ENCODE measurements around the gene SORCS2.

Gene SORCS2

DNA sequence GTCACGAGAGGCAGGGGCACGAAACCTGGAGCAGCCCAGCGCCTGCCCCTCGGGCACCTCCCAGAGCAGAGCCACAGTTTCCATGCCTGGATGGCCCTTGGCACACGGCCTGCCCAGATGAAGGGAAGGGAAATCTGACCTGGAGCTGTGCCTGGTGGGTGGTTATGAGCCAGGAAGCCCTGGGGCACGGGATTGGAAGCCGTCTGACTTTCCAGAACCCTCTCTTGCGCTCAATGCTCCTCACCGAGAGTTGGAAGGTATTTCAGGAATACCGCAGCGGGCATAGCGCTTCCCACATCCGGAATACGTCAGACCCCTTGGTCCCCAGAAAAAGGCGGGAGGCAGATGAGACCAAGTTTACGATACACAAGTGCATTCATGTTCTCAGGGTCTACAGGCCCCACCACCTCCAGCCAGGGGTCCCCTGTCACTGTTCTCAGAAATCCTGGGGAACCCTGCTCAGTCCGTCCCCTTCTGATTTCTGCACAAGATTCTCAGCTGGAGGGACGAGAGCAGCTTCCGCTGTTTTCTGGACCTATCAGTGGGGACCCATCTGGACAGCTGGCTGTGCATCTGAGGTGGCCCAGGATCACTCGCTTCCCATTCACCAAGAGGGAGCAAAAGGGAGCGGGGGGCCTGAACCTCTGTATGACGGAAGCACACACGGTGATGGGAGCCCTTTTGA is 574.5 kb downstream of the SORCS2 start:
- no peak for FAIRE-seq

DNA sequence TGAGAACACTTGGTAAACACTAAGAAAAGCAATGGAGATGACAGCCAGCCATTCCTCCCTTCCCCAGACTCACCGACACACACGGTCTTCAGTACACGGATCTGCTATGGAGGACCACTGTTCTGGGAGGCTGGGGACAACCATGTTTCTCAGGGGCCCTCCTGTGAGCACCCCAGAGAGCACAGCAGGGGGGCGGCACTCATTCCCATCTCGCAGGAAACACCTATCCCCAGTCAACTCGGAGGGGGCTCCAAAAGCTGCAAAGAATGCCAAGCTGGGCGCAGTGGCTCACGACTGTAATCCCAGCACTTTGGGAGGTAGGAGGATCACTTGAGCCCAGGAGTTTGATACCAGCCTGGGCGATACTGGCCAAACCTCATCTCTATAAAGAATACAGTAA is 575.2 kb downstream of the SORCS2 start:
- FAIRE-seq = no peak
- no peak for DNase-seq (ENCODE audit: low spot score)

More for the DNA sequence above, 574.5 kb downstream of the SORCS2 start:
- no peak for DNase-seq (ENCODE audit: low spot score)

DNA sequence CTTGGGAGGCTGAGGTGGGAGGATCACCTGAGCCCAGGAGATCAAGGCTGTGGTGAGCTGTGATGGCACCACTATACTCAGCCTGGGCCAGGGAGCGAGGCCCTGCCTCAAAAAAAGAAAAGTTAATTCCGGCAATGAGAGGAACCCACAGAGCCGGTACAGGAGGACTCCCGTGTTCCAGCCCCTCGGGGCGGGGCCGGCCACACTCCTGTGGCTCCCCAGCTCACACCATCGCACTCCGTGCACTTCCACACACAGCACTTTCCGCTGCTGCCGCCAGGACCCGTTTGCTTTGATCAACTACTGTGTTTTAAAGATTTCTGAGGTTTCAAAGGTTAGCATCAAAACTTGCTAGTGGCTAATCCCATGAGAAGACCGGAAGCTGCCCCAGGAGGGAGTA is 575.6 kb downstream of the SORCS2 start:
- no peak for FAIRE-seq
- no peak for DNase-seq (ENCODE audit: low spot score)

DNA sequence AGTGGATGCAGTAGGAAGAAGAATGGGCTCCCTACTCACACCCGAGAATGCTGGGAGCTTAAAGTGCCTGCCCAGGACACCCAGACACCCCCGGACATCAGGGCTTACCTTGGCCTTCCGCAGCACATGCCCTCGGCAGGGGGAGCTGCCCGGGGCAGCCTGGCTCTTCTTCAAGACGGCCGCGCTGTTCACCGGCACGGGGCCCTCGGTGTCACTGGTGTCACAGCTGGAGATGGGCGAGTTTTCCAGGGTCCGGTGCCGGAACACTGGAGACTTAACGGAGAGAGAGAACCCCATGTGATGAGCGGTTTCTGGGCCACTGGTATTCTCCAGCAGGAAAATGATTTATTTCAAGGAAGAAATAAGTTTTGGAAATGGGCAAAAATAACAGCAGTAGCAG is 576.4 kb downstream of the SORCS2 start:
- FAIRE-seq = no peak
- DNase-seq (ENCODE audit: low spot score) = no peak

DNA sequence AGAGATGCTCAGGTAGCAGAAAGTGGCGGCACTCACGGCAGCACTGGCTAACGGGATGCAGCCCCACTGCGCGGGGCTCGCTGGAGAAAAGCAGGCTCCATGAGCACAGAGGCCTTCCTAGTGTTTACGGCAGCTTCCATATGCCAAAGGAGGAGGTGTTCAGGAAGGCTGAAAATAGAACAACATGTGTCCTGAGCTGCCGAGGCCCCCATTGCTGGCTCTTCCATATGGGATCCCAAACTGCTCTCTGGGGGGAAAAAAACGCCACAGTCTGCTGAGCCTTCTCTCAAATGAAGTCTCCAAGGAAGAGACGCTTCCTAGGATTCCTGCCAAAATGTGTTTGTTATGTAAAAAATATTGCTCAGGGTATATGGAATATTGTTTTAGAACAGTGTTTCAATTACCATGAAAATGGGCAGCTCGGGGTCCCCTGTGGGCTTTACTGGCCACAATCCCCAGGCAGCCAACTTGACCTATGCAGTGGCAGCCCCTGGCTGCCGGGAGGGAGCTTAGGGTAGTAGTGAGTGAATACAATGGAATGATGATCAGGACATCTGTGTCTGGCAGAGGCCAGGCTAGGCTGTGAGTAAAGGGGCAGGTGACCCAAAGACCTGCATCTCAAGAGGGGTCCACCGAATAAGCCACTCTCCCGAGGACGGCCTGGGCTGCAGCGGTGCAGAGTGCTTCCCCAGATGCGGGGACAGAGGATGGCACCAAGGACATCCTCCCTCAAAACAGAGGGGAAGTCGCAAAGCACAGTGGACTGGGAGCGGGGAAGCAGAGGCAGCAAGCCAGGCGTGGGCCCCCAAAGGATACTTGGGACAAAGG is 577.3 kb downstream of the SORCS2 start:
- DNase-seq (ENCODE audit: low spot score) = no peak
- no peak for FAIRE-seq

DNA sequence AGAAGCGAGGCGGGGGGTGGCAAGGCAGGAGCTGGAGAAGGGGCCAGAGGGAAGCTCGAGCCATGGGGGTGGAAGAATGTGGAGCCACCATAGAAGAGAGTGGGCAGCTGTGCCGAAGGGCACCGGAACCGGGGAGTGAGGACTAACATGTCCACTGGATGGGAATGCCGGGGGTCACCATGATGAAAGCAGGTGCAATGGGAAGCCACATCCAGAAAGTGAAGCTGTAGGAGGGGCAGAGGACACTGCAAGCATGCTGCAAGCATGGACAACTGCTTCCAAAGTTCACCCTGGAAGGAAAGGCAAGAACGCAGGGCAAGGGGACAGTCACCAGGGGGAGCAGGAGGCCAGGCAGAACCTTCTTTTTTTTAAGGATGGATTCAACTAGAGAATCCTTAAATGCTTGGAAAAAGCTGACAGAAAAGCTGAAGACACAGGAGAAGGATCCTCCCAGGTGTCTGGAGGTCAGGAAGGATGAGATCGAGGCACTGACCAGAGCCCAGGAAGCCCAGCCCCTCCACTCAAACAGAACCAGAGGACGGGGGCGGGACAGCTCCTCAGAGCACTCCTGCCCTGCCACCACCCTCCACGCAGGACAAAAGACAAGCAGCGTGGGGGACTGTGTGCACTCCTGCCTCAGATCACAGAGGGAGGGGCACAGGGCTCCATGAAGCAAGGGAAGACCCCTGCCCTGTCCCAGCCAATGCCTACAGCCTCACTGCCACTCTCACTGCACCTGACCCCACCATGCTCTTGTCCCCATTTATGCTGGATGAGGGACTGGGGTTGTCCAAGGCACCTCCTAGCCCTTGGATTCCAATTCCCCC is 578.1 kb downstream of the SORCS2 start:
- DNase-seq (ENCODE audit: low spot score) (peak; percentile 11), FAIRE-seq (no peak)

DNA sequence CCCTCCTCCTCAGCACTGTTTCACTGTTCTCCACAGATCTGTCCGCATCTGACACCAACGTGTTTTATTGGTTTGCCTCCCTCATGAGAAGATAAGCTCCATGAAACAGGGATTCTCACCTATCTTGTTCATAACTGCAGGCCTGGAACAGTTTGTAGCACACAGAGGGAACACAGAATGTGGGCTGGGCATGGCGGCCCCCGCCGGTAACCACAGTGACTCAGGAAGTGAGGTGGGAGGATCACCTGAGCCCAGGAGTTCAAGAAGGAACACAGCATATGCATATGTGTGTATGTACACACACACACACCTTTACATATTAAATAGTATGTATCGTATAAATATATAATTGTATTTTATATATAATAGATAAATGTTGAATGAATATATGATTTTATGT is 578.7 kb downstream of the SORCS2 start:
- no peak for FAIRE-seq
- no peak for DNase-seq (ENCODE audit: low spot score)

DNA sequence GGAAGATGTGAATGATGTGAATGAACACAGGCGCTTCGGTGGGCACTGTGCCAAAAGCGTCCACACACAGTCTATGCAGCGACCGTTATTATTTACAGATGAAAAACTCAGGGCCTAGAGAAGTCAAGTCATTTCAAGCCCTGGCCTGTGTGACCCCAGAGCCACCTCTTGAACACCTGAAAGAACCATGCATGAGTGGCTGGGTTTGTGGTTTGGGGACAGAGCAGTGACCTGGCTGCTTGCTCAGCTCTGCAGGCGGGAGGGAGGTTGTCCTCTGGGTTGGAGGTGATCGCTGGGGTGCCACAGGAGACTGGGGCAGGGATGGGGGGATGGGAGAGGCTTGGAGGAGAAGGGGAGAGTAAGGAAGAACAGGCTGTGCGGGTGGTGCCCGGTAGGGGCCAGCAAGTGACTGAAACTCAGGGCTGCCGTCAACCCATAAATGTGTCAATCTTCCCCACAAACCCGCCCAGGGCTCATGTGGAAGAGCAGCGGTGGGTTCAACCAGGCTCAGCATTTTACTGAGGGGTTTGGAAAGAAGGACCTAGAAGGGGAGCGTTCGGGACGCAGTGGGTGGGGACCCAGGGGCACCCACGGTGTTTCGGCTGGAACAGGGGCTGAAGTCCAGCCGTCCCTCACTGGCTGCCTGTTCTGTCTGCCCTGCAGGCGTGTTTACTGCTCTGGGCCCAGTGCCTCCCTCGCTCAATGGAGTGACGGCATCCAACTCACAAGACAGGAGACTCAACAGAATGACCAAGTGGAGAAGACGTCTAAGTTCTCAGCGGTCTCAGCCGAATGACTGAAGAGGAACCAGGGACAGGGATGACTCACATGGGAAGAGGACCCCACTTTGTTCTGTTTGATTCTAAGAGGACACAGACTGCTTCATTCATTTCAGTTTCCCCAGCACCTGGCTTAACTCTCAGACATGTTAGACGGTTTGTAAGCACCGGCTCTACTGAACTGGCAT is 579.5 kb downstream of the SORCS2 start:
- FAIRE-seq (no peak), DNase-seq (ENCODE audit: low spot score) (no peak)

DNA sequence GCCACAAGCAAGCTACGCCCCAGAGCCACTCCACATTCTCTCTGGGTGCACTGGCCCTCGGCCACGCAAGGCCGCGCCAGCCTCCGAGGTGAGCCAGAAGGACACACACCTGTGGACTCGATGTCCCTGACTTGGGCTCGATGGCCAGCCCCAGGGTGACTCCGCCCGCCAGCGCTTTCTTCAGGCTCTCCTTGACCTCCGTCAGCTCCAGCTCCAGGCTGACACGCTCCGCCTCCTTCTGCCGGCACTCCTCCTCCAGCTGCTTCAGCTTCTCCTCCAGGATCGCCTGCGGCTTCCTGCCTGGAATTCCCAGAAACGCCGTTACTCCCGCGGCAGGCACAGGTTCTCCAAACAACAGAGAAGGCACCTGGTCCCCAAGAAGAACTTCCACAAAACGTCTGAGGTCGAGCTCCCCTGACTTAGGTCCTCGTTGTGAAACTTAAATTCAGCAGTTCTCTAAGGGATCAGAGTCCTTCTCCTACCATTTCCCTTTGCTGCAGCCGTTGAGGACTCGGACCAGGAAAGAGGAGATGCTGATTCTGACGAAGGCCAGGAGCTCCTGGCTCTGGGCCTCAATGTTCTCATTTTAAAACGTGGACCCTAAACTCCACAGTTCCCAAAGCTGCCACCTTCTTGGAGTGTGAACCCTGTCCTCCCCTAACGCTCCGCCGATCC is 580.5 kb downstream of the SORCS2 start:
- FAIRE-seq (no peak), DNase-seq (ENCODE audit: low spot score) (no peak)

DNA sequence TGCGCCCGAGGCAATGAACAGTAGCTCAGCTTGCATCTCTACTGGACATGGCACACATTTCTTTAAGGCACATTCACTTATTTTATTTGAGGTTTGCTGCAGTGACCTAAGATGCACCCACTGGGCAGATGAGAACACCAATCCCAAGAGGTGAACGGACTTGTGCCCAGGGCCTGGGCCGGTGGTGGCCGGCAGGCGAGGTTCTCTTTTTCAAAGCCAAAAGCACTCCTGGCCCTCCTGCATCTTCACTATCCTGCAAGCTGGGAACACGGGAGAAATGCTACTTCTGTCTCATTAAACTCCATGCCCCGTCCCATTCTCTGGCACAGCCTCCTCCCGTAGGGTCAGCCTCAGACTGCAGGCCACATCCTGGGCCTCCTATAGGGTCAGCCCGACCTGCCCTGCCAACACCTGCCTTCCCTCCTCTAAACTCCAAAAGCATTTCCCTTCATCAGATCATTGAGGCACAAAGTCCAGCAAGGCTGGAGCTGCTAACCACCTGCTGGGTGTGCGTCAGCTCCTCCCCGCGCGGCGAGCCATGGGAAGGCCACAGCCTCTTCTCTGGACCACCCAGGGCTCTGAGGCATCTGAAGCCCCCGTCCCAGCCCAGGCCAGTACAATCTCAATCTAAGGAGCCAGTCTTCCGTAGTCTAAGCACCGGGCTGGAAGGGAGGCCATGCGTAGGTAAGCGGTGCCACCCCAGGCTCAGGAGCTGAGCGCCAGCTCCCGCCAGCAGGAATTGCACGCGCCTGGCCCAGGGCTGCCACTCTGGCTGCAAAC is 581.3 kb downstream of the SORCS2 start:
- no peak for FAIRE-seq

DNA sequence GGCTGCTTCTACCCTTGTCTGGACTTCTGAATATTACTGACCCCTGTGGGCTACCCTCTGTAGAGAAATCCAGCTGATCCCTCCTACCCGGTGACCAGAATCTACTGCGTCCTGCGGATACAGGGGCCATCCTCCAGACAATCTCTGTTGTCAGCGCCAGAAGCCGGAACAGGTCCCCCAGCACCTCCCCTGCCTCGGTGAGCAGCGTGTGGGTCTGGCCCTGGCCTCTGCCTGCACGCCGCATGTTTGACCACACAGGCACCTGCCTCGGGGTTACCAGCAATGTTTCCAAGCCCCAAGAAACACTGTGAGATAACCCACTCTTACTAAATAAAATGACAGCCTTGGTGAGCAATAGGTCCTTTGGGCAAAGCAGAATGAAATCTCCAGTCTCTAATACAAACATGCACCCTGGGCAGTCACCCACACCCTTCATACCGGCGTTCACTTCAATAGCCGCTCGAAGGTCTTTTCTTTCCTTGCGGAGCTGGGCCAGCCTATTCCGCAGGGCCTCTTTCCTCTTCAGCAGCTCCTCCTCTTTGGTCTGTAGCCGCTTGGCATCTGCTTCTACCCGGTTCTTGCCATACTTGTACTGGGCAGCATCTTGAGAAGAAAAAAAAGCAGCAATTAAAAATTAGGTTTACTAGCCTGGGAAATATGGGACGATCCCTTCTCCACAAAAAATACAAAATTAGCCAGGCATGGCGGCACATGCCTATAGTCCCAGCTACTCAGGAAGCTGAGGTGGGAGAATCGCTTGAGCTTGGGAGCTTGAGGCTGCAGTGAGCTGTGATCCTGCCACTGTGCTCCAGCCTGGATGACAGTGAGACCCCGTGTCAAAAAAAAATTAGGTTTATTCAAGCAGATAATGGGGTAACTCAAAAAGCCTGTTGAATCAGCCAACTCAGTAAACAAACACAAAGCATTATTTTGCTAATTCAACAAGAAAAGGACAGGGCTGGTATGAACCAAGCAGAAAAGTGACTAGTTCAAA is 582.3 kb downstream of the SORCS2 start:
- no peak for FAIRE-seq
- DNase-seq (ENCODE audit: low spot score) = no peak

More for the DNA sequence above, 581.3 kb downstream of the SORCS2 start:
- DNase-seq (ENCODE audit: low spot score) = no peak

DNA sequence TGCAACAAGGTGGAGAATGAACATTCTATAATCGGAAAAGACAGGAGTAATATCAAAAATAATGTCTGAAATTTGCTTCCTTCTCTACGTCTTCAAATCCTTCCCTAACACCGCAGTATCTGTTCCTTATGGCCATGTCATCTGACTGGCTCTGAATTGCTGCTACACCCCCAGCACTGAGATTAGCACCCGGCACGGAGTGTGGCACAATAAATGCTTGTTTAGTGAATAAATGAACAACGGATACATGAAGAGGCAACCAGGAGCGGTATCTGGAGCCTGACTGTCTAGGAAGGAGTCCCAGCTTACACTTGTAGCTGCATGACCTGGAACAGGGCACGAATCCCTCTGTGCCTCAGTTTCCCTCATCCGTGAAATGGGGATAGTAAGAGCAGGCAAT is 583.1 kb downstream of the SORCS2 start:
- DNase-seq (ENCODE audit: low spot score) = no peak
- FAIRE-seq = no peak

DNA sequence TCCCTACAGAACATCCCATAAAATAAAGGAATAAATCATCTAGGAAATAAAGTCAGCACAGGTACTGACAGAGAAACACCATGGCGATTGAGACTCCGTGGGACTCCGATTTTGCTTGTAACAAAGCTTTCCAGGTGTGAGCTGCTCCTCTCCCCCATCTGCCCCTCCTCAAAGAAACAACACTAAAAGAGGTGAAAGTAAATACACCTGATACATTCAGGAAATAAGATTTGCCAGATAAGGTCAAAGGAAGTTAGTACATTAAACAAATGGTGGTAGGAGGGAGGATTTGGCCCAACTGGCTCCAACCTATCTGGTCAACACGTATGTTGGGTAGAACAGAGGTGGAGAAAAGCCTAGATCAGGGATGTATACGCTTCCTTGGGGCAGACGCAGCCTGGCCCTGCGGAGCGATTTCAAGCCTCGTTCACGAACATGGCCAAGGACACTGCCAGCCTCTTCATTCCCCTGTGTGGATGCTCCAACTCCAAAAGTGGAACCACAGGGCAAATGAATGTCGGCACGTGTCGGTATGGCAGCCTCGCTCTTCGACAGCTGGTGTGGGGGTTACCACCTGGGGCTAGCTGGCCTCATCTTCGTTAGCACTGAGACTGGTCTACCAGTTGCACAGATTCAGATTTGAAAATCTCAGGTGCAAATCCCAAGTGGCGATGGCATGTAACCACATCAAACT is 584.8 kb downstream of the SORCS2 start:
- no peak for FAIRE-seq
- DNase-seq (ENCODE audit: low spot score) = no peak

DNA sequence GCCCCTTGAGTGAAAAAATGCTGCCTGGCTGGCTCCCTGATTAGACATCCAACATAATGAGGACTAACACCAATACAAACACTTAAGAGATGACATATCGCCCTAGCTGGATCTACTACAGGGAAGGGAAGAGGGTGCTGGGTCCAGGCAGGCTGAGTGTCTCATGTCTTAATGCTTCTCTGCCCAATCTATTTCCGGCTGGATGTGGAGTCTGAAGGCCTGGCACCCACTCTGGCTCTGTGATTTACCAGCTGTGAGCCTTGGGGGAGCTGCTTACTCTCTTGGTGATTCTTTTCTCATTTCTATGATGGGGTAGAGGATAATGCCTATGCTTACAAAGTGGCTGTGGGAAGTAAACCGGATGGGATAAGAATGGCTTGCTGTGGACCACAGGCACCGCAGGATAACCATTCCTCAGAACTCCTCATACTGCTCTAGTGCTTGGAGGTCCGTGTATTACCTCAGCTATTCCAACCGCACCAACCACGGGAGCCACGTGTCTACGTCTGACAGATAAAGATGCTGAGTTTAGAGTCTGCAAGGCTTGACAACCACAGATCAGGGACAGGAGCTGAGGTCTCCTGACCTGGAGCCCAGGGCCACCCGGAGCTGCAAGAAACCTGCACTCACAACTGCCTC is 585.7 kb downstream of the SORCS2 start:
- DNase-seq (ENCODE audit: low spot score) (no peak), FAIRE-seq (no peak)

DNA sequence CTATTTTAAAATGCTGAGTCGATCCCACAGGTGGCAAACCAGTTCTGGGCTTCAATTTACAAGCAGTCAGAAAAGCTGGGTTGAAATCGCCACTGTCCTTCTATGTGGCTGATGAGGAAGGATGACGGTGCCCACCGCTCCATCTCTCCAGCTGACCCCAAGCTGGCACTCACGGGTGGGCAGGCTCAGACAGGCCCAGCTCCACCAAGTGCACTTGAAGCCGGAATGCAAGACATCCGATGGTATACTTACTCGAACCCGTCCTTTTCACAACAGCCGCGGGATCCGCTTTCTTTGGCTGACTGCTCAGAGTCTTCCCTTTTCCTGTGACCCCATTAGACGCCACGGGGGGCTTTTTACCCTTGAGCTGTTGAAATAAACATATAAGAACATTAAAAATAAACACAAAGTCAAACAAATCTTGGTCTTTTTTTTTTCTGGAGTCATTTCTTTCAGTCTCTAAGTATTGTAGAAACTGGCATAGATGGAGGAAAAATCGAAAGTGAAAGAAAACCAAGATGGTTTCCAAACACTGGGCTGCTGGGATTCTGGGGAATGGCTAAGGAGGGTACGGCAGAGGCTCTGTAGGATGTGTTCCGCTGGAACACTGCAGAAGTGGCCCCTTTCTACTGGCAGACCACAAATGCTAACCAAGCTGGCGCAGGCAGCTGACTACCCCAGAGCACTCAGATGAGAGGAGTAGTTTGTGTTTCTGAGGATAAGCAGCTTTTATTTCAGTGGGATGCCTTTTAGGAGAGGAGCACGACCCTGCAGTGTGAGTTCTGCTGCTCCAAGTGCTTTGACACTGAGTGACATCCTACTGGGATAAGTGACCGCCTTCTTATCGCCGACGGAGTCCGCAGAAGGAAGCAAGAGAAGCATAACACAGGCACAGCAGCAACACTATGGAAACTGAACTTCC is 586.4 kb downstream of the SORCS2 start:
- no peak for DNase-seq (ENCODE audit: low spot score)

DNA sequence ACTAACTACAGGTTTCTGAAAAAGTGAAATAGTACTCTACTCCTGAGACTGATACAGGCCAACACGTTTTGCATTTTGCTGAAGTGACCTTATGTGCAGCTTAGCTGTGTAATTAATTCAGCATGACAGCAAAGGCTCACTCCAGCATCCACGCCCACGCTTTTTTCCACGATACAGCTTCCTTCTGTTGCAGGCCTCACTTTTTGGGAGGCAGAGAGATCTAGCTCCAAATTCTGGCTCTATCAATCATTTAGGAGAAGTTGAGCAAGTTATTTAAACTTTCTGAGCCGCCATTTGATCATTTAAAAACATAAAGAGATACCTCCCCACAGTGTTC is 587.1 kb downstream of the SORCS2 start:
- FAIRE-seq (no peak), DNase-seq (ENCODE audit: low spot score) (no peak)

More for the DNA sequence above, 586.4 kb downstream of the SORCS2 start:
- FAIRE-seq = no peak
